DND-41 (cell line): ENCODE results near the gene SYT15.
"Not testable (repeated sequence)": the region's sequence is repeated elsewhere in the genome, so short reads cannot be mapped to it uniquely, and the experiment has no call there.

Experiments used
- EZH2 ChIP-seq: IDR thresholded peaks from 3 replicates; pipeline ENCODE4 v1.6.1; 2012; ENCODE audit warnings: borderline replicate concordance, low read depth, mild to moderate bottlenecking, moderate library complexity, low read length, inconsistent platforms; ENCODE audit not compliant: severe bottlenecking
- TF ChIP-seq, protein P1 (sequence below): IDR thresholded peaks from 2 replicates; pipeline ENCODE4 v1.5.1; 2012; ENCODE audit warnings: borderline replicate concordance, low read length, moderate library complexity, mild to moderate bottlenecking; ENCODE audit not compliant: poor library complexity, severe bottlenecking; ENCODE audit errors: extremely low read depth

DNA sequence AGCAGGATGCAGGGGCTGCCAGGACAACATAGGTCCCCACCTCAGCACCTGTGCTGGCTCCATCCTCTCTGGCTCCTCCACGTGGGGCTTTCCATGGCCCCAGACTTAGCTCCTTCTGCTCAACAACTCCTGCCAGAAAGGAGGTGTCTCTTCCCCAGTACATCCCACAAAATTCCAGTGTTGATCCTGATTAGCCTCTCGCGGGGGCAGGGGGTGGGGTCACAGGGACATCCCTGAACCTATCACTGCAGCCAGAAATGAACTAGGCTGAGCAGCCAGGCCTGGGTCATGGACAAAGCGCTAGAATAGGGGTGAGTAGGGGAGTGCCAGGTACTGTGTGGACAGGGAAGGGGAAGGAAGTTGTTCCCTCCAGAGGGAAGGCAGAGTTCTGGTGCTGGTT is 5.0 kb upstream of the SYT15 start:
- TF ChIP-seq, protein P1, sequence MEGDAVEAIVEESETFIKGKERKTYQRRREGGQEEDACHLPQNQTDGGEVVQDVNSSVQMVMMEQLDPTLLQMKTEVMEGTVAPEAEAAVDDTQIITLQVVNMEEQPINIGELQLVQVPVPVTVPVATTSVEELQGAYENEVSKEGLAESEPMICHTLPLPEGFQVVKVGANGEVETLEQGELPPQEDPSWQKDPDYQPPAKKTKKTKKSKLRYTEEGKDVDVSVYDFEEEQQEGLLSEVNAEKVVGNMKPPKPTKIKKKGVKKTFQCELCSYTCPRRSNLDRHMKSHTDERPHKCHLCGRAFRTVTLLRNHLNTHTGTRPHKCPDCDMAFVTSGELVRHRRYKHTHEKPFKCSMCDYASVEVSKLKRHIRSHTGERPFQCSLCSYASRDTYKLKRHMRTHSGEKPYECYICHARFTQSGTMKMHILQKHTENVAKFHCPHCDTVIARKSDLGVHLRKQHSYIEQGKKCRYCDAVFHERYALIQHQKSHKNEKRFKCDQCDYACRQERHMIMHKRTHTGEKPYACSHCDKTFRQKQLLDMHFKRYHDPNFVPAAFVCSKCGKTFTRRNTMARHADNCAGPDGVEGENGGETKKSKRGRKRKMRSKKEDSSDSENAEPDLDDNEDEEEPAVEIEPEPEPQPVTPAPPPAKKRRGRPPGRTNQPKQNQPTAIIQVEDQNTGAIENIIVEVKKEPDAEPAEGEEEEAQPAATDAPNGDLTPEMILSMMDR: not testable (repeated sequence)
- TF ChIP-seq EZH2: not testable (repeated sequence)
